ENCODE measurements around the gene ZNF22. TPM values are rescaled to one million over a fixed set of nuclear protein-coding genes. Genes with fewer than 3 reads are reported as not detected.

Gene ZNF22
- total RNA-seq, 1 experiment from 2014 or later, result 29.9 TPM

- BruUV-seq (replicated peaks), result no TSS peak
- no peak for TF ChIP-seq EZH2 (IDR thresholded peaks at IDR 0.05; ENCODE audit: low read depth)
- TF ChIP-seq CTCF (conservative IDR thresholded peaks at IDR 0.05), result no peak
- ChIA-PET POLR2A (ENCODE audit: unreplicated experiment) (no interaction called here), CTCF (no interaction called here)
- Histone ChIP-seq H3K79me2 (ENCODE audit: low read depth) (no peaks in the 10 kb centered on the region), H3K9me2 (ENCODE audit: insufficient read depth) (no peaks in the 10 kb centered on the region), H3K4me1 (replicated peaks; ENCODE audit: insufficient read depth) (peaks cover 31% of the 10 kb centered on the region), H3K4me3 (no peak overlapping the region), H2AFZ (no peak overlapping the region), H3K27ac (no peak overlapping the region), H3K9me3 (ENCODE audit: insufficient read depth, low read depth) (no peaks in the 10 kb centered on the region), H3K36me3 (ENCODE audit: low read depth) (no peaks in the 10 kb centered on the region), H4K20me1 (ENCODE audit: insufficient read depth) (no peaks in the 10 kb centered on the region), H3K4me2 (no peak overlapping the region), H3F3A (ENCODE audit: insufficient read depth, low read depth) (peaks cover 16% of the 10 kb centered on the region; the same call in 1 of the 2 replicates), H3K27me3 (ENCODE audit: insufficient read depth, low read depth) (no peaks in the 10 kb centered on the region)
- intact Hi-C loops (cut with micrococcal nuclease; ENCODE audit: unreplicated experiment), result no loop called here
- DNase-seq, result no peak
Observed at GRCh38 chr10:44985175-44985681, 15.5 kb upstream of the ZNF22 start.

- Histone ChIP-seq H3K4me3 (no peak overlapping the region), H4K20me1 (ENCODE audit: insufficient read depth) (no peaks in the 10 kb centered on the region), H3K9me2 (ENCODE audit: insufficient read depth) (no peaks in the 10 kb centered on the region), H3K4me1 (replicated peaks; ENCODE audit: insufficient read depth) (peaks cover 22% of the 10 kb centered on the region), H3K4me2 (no peak overlapping the region), H2AFZ (no peak overlapping the region), H3K9me3 (ENCODE audit: insufficient read depth, low read depth) (no peaks in the 10 kb centered on the region), H3K27ac (no peak overlapping the region), H3K79me2 (ENCODE audit: low read depth) (no peaks in the 10 kb centered on the region), H3K36me3 (ENCODE audit: low read depth) (no peaks in the 10 kb centered on the region), H3F3A (ENCODE audit: insufficient read depth, low read depth) (peaks cover 11% of the 10 kb centered on the region; the same call in 1 of the 2 replicates), H3K27me3 (ENCODE audit: insufficient read depth, low read depth) (no peaks in the 10 kb centered on the region)
- ChIA-PET CTCF (no interaction called here), POLR2A (ENCODE audit: unreplicated experiment) (no interaction called here)
- TF ChIP-seq CTCF (conservative IDR thresholded peaks at IDR 0.05) (no peak), EZH2 (IDR thresholded peaks at IDR 0.05; ENCODE audit: low read depth) (no peak)
- intact Hi-C loops (cut with micrococcal nuclease; ENCODE audit: unreplicated experiment), result no loop called here
- no TSS peak for BruUV-seq (replicated peaks)
- no peak for DNase-seq
Observed at GRCh38 chr10:44986179-44986578, 14.5 kb upstream of the ZNF22 start.

- CTCF ChIA-PET, result interaction anchor here (0.7 kb wide), 1 partner anchor 104 kb away, joined by 4 read pairs; no protein-coding TSS in a partner anchor
- H2AFZ ChIP-seq, result no peak overlapping the region
- peaks cover 17% of the 10 kb centered on the region for H3K4me1 ChIP-seq (replicated peaks; ENCODE audit: insufficient read depth)
- H3F3A ChIP-seq (ENCODE audit: insufficient read depth, low read depth), result peaks cover 6% of the 10 kb centered on the region; the same call in 1 of the 2 replicates
- TF ChIP-seq CTCF (conservative IDR thresholded peaks at IDR 0.05), result no peak
- no peak for TF ChIP-seq EZH2 (IDR thresholded peaks at IDR 0.05; ENCODE audit: low read depth)
- H3K9me2 ChIP-seq (ENCODE audit: insufficient read depth), result no peaks in the 10 kb centered on the region
- POLR2A ChIA-PET (ENCODE audit: unreplicated experiment), result no interaction called here
- intact Hi-C loops (cut with micrococcal nuclease; ENCODE audit: unreplicated experiment), result no loop called here
- no peaks in the 10 kb centered on the region for H4K20me1 ChIP-seq (ENCODE audit: insufficient read depth)
- no peak overlapping the region for H3K27ac ChIP-seq
- no peaks in the 10 kb centered on the region for H3K9me3 ChIP-seq (ENCODE audit: insufficient read depth, low read depth)
- H3K36me3 ChIP-seq (ENCODE audit: low read depth), result no peaks in the 10 kb centered on the region
- H3K4me3 ChIP-seq, result no peak overlapping the region
- H3K4me2 ChIP-seq, result no peak overlapping the region
- H3K79me2 ChIP-seq (ENCODE audit: low read depth), result no peaks in the 10 kb centered on the region
- BruUV-seq (replicated peaks), result no TSS peak
- no peak for DNase-seq
- no peaks in the 10 kb centered on the region for H3K27me3 ChIP-seq (ENCODE audit: insufficient read depth, low read depth)
Observed at GRCh38 chr10:44986670-44987069, 14.1 kb upstream of the ZNF22 start.

All from PC-9 (cell line).